ENCODE measurements around the gene COMMD8.

COMMD8 gene

DNA sequence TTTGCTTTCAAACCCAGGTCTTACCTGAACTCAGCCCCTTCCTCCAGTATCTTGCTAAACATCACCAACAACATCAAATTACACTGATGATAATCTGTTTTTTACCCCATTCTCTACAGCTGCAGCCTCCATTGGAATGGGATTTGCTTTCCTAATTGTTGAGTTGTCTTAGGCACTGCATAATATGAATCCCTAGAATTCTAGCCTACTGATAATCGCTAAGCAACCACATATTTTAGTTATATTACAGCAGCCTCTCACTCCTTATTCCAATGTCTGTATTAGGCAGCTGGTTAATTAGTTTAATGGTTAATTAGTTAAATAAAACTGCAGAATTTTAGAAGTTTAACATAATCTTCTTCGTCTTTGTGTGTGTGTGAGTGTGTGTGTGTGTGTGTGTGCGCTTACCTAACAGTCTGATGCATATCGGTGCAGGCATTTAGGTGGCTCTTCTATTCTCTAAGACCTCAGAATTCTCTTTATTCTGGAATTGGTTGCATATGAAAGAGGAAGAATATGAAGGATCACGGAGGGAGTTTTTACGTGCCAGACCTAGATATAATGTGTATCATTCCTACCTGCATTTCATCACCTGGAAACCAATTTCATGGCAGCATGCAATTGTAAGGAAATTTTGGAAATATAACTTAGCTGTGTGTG, 5.3 kb upstream of the COMMD8 start:
- no peak overlapping the region for H3K4me3 ChIP-seq (replicated peaks in 1 of 2; ENCODE audit: low read depth in 2 of 2, low read length in 2 of 2)
- TF ChIP-seq, protein P1, sequence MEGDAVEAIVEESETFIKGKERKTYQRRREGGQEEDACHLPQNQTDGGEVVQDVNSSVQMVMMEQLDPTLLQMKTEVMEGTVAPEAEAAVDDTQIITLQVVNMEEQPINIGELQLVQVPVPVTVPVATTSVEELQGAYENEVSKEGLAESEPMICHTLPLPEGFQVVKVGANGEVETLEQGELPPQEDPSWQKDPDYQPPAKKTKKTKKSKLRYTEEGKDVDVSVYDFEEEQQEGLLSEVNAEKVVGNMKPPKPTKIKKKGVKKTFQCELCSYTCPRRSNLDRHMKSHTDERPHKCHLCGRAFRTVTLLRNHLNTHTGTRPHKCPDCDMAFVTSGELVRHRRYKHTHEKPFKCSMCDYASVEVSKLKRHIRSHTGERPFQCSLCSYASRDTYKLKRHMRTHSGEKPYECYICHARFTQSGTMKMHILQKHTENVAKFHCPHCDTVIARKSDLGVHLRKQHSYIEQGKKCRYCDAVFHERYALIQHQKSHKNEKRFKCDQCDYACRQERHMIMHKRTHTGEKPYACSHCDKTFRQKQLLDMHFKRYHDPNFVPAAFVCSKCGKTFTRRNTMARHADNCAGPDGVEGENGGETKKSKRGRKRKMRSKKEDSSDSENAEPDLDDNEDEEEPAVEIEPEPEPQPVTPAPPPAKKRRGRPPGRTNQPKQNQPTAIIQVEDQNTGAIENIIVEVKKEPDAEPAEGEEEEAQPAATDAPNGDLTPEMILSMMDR (IDR thresholded peaks at IDR 0.05; ENCODE audit: low read depth, low read length) = no peak
- DNase-seq (ENCODE audit: low read depth in 2 of 2) = peak; percentile 31 to 71

DNA sequence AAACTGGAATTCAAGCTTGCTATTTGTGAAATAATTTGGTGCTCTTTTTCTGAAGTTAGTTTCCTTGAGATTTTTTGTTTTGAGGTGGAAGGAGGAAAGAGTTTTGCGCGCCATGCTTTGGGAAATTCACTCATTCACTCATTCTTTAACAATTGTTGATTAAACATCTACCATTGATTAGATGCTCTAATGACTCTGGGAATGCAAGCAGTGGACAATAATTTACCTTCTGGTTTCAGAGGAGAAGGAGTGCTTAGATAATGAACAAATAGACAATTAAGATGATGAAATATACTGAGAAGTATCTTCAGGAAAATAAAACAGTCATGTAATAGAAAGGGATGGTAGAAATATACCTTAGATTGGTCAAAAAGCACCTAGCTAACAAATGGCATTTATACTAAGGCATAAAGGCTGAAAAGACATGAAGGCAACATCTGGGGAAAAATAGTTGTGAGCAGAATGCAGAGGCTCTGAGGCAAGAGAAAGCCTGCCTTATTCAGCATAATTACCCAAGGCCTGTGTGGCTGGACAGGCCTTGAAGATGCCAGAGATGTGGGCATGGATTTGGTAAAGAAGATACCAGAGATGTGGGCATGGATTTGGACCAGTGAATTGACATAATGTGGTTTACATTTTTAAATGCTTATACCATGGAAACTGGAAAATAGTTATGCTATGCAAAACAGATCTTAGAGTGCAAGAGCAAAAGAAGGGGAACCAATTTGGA, 2.7 kb upstream of the COMMD8 start:
- H3K4me3 ChIP-seq (replicated peaks in 1 of 2; ENCODE audit: low read depth in 2 of 2, low read length in 2 of 2) = no peak overlapping the region
- DNase-seq (ENCODE audit: low read depth in 2 of 2) = no peak
- TF ChIP-seq, protein P1 (IDR thresholded peaks at IDR 0.05; ENCODE audit: low read depth, low read length) = no peak

DNA sequence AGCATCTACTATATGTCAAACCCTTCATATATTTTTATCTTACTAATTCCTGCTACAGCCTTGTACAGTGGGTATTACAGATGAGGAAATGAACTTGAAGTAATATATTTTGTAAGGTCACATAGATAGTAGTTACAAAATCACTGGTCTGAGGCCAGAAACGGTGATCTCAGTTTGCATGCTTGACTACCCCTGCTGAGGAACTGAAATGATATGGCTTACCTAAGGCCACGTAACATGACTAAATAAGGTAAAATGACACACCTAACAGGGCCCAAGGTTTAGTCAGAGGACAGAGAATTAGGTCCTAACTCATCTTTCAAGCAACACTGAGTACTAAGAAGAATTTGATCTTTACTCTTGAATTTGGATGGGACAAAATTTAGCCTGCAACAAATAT, 1.5 kb upstream of the COMMD8 start:
- no peak overlapping the region for H3K4me3 ChIP-seq (replicated peaks in 1 of 2; ENCODE audit: low read depth in 2 of 2, low read length in 2 of 2)
- TF ChIP-seq, protein P1 (IDR thresholded peaks at IDR 0.05; ENCODE audit: low read depth, low read length) = no peak
- no peak for DNase-seq (ENCODE audit: low read depth in 2 of 2)

DNA sequence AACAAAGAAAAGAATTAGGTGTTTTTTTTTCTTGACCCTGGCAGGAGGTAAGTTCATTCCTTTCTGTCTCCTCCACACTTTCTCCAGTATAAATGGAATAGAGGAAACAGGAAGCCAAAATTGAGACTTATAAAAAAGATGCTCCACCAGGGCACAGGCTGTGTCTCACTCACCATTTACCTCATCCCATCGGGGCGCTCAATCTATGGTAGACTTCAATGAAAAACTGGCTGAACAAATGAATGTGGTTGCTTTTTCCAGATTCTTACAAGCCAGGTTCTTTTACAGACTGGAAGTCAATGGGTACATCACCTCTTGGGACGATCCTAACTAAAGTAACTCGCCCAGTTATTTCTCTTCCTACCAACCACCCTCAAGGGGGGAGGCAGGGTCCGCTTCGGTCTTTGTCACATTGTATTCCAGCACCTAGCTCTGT, 685 bp downstream of the COMMD8 start:
- peak overlapping the region; percentile 85 to 95 for H3K4me3 ChIP-seq (replicated peaks in 1 of 2; ENCODE audit: low read depth in 2 of 2, low read length in 2 of 2)
- peak in 1 of 2 donors; percentile 27 for DNase-seq (ENCODE audit: low read depth in 2 of 2)
- TF ChIP-seq, protein P1 (IDR thresholded peaks at IDR 0.05; ENCODE audit: low read depth, low read length) = no peak

DNA sequence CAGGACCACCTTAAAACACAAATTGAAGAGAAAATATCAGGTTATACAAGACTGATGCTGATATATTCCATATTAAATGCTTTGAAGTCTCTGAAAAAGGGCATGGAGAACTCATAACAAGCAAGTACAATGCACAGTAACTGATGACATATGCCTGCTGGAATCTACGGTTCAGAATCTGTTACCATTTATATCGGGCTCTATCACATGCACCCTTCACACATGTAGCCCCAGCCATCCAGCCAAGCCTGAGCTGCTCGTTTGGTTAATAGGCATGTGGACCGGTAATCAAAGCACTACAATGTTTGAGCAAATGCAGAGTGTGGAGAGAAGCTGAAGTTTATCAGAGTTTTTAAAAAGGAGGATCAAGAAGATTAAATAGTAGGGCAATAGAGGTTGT, 11.8 kb downstream of the COMMD8 start:
- no peak overlapping the region for H3K4me3 ChIP-seq (replicated peaks in 1 of 2; ENCODE audit: low read depth in 2 of 2, low read length in 2 of 2)
- TF ChIP-seq, protein P1 (IDR thresholded peaks at IDR 0.05; ENCODE audit: low read depth, low read length) = no peak
- no peak for DNase-seq (ENCODE audit: low read depth in 2 of 2)

DNA sequence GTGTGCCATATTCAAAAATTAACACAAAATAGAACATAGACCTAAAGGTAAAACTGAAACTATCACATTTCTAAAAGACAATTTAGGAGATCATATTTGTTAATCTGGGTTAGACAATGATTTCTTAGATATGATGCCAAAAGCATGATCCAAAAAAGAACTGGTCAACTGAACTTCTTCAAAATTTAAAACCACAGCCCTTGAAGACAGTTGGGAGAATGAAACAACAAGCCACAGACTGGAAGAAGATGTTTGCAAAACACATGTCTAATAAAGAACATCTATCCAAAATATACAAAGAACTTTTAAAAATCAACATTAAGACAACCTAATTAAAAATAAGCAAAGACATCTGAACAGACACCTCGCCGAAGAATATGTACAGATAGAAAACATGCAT, 19.5 kb downstream of the COMMD8 start:
- DNase-seq (ENCODE audit: low read depth in 2 of 2) = no peak
- H3K4me3 ChIP-seq (replicated peaks in 1 of 2; ENCODE audit: low read depth in 2 of 2, low read length in 2 of 2) = no peak overlapping the region
- TF ChIP-seq, protein P1 (IDR thresholded peaks at IDR 0.05; ENCODE audit: low read depth, low read length) = no peak
